HL-60 (cell line): Measurements from ENCODE around the gene UST.

ENCODE experiments used
- DNase-seq, 2 experiments: peaks; one replicate each; pipeline ENCODE4 v3.0.0-alpha.2; 2010 to 2020; ENCODE audit warnings: low read depth in 1 of 2, low spot score in 1 of 2
- H3K27ac ChIP-seq: fragments of 250-450 bp; sonication (Bioruptor Pico); replicated peaks from 2 replicates; pipeline ENCODE4 v1.5.1; 2020; ENCODE audit warnings: mild to moderate bottlenecking, moderate library complexity
- H3K27me3 ChIP-seq: fragments of 250-450 bp; sonication (Bioruptor Pico); 2 replicates; pipeline ENCODE4 v1.5.1; 2021; ENCODE audit warnings: mild to moderate bottlenecking, moderate library complexity; ENCODE audit not compliant: insufficient read depth, poor library complexity, severe bottlenecking
- H3K4me3 ChIP-seq: replicated peaks from 2 replicates; pipeline ENCODE4 v1.5.1; 2011; ENCODE audit warnings: mild to moderate bottlenecking, control low read depth, low read length; ENCODE audit not compliant: insufficient read depth
- GABPA ChIP-seq: IDR thresholded peaks from 2 replicates; pipeline ENCODE4 v1.6.1; 2012; ENCODE audit warnings: low read depth
- POLR2AphosphoS5 ChIP-seq: IDR thresholded peaks from 2 replicates; pipeline ENCODE4 v1.6.1; 2012; ENCODE audit warnings: low read depth
- SPI1 ChIP-seq: IDR thresholded peaks from 2 replicates; pipeline ENCODE4 v1.6.1; 2012; ENCODE audit warnings: low read depth, mild to moderate bottlenecking, borderline replicate concordance
- TF ChIP-seq, protein P1 (sequence below): IDR thresholded peaks from 2 replicates; pipeline ENCODE4 v1.6.1; 2012; ENCODE audit warnings: low read depth; ENCODE audit not compliant: insufficient replicate concordance
- TF ChIP-seq, protein P2 (sequence below): IDR thresholded peaks from one replicate; pipeline ENCODE4 v1.5.1; 2011; ENCODE audit warnings: low read length, control low read depth, inconsistent platforms; ENCODE audit not compliant: insufficient read depth

The UST gene

DNA sequence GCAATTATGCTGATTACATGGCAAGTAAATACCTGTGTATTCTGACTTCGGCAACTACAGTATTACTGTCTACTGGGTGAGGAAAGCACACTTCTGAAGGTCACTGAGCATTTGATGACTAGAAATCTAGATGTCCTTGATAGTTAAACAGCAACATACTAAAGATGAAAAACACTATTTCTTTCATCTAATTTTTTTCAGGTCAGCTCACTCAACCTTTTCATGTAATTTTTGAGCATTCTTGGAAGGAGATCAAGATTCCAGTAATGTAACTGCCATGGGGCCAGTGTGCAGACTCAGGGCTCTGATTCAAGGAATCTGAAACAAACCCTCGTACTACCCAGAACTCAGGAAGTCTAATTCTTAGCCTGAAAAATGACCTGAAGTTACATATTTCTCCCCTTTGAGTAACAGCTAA, 348.1 kb downstream of the UST start:
- Histone ChIP-seq H3K27ac (no peak overlapping the region), H3K27me3 (no peaks in the 10 kb centered on the region), H3K4me3 (no peak overlapping the region)
- no peak for DNase-seq
- TF ChIP-seq, protein P1, sequence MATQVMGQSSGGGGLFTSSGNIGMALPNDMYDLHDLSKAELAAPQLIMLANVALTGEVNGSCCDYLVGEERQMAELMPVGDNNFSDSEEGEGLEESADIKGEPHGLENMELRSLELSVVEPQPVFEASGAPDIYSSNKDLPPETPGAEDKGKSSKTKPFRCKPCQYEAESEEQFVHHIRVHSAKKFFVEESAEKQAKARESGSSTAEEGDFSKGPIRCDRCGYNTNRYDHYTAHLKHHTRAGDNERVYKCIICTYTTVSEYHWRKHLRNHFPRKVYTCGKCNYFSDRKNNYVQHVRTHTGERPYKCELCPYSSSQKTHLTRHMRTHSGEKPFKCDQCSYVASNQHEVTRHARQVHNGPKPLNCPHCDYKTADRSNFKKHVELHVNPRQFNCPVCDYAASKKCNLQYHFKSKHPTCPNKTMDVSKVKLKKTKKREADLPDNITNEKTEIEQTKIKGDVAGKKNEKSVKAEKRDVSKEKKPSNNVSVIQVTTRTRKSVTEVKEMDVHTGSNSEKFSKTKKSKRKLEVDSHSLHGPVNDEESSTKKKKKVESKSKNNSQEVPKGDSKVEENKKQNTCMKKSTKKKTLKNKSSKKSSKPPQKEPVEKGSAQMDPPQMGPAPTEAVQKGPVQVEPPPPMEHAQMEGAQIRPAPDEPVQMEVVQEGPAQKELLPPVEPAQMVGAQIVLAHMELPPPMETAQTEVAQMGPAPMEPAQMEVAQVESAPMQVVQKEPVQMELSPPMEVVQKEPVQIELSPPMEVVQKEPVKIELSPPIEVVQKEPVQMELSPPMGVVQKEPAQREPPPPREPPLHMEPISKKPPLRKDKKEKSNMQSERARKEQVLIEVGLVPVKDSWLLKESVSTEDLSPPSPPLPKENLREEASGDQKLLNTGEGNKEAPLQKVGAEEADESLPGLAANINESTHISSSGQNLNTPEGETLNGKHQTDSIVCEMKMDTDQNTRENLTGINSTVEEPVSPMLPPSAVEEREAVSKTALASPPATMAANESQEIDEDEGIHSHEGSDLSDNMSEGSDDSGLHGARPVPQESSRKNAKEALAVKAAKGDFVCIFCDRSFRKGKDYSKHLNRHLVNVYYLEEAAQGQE = no peak
- no peak for TF ChIP-seq POLR2AphosphoS5
- no peak for TF ChIP-seq SPI1
- no peak for TF ChIP-seq GABPA
- TF ChIP-seq, protein P2, sequence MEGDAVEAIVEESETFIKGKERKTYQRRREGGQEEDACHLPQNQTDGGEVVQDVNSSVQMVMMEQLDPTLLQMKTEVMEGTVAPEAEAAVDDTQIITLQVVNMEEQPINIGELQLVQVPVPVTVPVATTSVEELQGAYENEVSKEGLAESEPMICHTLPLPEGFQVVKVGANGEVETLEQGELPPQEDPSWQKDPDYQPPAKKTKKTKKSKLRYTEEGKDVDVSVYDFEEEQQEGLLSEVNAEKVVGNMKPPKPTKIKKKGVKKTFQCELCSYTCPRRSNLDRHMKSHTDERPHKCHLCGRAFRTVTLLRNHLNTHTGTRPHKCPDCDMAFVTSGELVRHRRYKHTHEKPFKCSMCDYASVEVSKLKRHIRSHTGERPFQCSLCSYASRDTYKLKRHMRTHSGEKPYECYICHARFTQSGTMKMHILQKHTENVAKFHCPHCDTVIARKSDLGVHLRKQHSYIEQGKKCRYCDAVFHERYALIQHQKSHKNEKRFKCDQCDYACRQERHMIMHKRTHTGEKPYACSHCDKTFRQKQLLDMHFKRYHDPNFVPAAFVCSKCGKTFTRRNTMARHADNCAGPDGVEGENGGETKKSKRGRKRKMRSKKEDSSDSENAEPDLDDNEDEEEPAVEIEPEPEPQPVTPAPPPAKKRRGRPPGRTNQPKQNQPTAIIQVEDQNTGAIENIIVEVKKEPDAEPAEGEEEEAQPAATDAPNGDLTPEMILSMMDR = no peak

DNA sequence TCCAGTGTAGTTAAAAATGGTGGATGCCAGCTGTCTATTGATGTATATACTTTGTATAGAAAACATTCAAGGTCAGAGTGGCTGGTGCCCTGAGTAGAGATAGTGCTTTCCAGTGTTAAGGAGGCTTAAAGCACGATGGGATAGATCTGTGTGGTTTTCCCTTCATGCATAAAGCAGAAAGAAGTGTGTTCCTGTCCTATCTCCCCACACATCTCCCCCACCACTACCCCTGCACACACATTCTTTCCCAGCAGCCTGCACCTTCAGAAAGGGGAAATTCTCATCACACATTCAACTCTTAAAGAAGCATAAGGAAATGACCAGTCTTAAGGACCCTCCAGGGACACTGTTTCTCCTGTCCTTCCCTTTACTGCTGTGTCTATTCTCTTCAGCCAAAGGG, 349.0 kb downstream of the UST start:
- H3K4me3 ChIP-seq = no peak overlapping the region
- no peak for DNase-seq
- H3K27me3 ChIP-seq = no peaks in the 10 kb centered on the region
- no peak overlapping the region for H3K27ac ChIP-seq
- TF ChIP-seq, protein P2 = no peak
- no peak for TF ChIP-seq GABPA
- no peak for TF ChIP-seq SPI1
- TF ChIP-seq, protein P1 = no peak
- no peak for TF ChIP-seq POLR2AphosphoS5

GRCh38 chr6:149097794-149098193, 351.0 kb downstream of the UST start:
- H3K27me3 ChIP-seq = no peaks in the 10 kb centered on the region
- TF ChIP-seq, protein P1 = no peak
- TF ChIP-seq, protein P2 = no peak
- TF ChIP-seq SPI1 = no peak
- TF ChIP-seq GABPA = no peak
- no peak for TF ChIP-seq POLR2AphosphoS5
- H3K4me3 ChIP-seq = no peak overlapping the region
- H3K27ac ChIP-seq = no peak overlapping the region
- no peak for DNase-seq
